Left hindlimb (tissue), 1 donor: Measurements from ENCODE around the gene CENPU.
A peak's percentile ranks its signal among the peaks of the same experiment; 100 is the strongest.
"Not testable (repeated sequence)": the region's sequence is repeated elsewhere in the genome, so short reads cannot be mapped to it uniquely, and the experiment has no call there.

ENCODE experiments used
- DNase-seq: peaks from one replicate; pipeline ENCODE4 v3.0.0-alpha.2; 2018

CENPU gene

GRCh38 chr4:184751585-184751956 is 17.7 kb upstream of the CENPU start:
- no peak for DNase-seq

GRCh38 chr4:184750926-184751584 is 17.2 kb upstream of the CENPU start:
- DNase-seq: no peak

- DNase-seq: peak; percentile 76
Measured at GRCh38 chr4:184748251-184748652, 14.4 kb upstream of the CENPU start.

GRCh38 chr4:184747034-184747830 is 13.3 kb upstream of the CENPU start:
- no peak for DNase-seq

- DNase-seq: peak; percentile 69
Measured at GRCh38 chr4:184745831-184746795, 12.2 kb upstream of the CENPU start.

GRCh38 chr4:184744236-184744635 is 10.3 kb upstream of the CENPU start:
- no peak for DNase-seq

- DNase-seq: no peak
Measured at GRCh38 chr4:184743650-184744049, 9.8 kb upstream of the CENPU start.

GRCh38 chr4:184741651-184742050 is 7.8 kb upstream of the CENPU start:
- not testable (repeated sequence) for DNase-seq

- no peak for DNase-seq
Measured at GRCh38 chr4:184740980-184741391, 7.1 kb upstream of the CENPU start.

GRCh38 chr4:184739575-184739974 is 5.7 kb upstream of the CENPU start:
- not testable (repeated sequence) for DNase-seq

GRCh38 chr4:184734758-184735157 is 862 bp upstream of the CENPU start:
- no peak for DNase-seq

- no peak for DNase-seq
Measured at GRCh38 chr4:184732126-184732525, 1.8 kb downstream of the CENPU start.

- DNase-seq: no peak
Measured at GRCh38 chr4:184731056-184731455, 2.8 kb downstream of the CENPU start.

- no peak for DNase-seq
Measured at GRCh38 chr4:184729946-184730345, 4.0 kb downstream of the CENPU start.

- no peak for DNase-seq
Measured at GRCh38 chr4:184728858-184729257, 5.0 kb downstream of the CENPU start.

GRCh38 chr4:184727430-184727829 is 6.5 kb downstream of the CENPU start:
- DNase-seq: no peak

GRCh38 chr4:184722798-184723197 is 11.1 kb downstream of the CENPU start:
- no peak for DNase-seq

- DNase-seq: no peak
Measured at GRCh38 chr4:184721254-184721653, 12.6 kb downstream of the CENPU start.

GRCh38 chr4:184719407-184719806 is 14.5 kb downstream of the CENPU start:
- no peak for DNase-seq

- DNase-seq: no peak
Measured at GRCh38 chr4:184715526-184715925, 18.4 kb downstream of the CENPU start.

GRCh38 chr4:184713887-184714286 is 20.0 kb downstream of the CENPU start:
- DNase-seq: no peak

GRCh38 chr4:184712322-184712721 is 21.6 kb downstream of the CENPU start:
- no peak for DNase-seq

- no peak for DNase-seq
Measured at GRCh38 chr4:184706453-184706852, 27.4 kb downstream of the CENPU start.
